ENCODE results near the gene PI4KB.

PI4KB gene

DNA sequence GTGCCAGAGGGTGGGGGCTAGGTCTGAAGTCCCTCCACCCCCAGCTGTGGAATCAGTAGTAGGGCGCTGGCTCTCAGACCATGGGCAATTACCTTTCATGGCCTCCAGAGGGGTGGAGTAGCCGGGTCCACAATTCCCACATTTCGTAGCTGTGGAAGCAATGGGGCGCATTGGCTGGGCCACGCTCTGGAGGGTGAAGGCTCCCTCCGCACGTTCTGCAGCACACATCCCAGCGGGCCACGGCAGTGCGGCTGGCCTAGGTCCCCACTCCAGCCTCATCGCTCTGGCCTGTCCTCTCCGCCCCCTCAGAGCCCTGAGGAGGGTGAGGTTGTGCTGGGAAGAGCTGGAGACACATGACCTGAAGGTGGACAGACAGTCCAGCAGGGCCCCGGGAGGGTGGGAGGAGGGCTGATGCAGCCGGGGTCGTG lies 42.4 kb upstream of the PI4KB start:
- TF ChIP-seq, protein P1, sequence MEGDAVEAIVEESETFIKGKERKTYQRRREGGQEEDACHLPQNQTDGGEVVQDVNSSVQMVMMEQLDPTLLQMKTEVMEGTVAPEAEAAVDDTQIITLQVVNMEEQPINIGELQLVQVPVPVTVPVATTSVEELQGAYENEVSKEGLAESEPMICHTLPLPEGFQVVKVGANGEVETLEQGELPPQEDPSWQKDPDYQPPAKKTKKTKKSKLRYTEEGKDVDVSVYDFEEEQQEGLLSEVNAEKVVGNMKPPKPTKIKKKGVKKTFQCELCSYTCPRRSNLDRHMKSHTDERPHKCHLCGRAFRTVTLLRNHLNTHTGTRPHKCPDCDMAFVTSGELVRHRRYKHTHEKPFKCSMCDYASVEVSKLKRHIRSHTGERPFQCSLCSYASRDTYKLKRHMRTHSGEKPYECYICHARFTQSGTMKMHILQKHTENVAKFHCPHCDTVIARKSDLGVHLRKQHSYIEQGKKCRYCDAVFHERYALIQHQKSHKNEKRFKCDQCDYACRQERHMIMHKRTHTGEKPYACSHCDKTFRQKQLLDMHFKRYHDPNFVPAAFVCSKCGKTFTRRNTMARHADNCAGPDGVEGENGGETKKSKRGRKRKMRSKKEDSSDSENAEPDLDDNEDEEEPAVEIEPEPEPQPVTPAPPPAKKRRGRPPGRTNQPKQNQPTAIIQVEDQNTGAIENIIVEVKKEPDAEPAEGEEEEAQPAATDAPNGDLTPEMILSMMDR (IDR thresholded peaks at IDR 0.05; ENCODE audit: low read depth, low read length, missing control alignments) = no peak
- no peak overlapping the region for H3K4me3 ChIP-seq (ENCODE audit: low read depth, low read length)
- no peak for DNase-seq (ENCODE audit: low read depth)
- in situ Hi-C loops (cut with HindIII; ENCODE audit: low sequenced_read_pairs) = no loop called here

- in situ Hi-C loops (cut with HindIII; ENCODE audit: low sequenced_read_pairs) = no loop called here
- no peak overlapping the region for H3K4me3 ChIP-seq (ENCODE audit: low read depth, low read length)
Observed at GRCh38 chr1:151369302-151369610, 42.0 kb upstream of the PI4KB start.

DNA sequence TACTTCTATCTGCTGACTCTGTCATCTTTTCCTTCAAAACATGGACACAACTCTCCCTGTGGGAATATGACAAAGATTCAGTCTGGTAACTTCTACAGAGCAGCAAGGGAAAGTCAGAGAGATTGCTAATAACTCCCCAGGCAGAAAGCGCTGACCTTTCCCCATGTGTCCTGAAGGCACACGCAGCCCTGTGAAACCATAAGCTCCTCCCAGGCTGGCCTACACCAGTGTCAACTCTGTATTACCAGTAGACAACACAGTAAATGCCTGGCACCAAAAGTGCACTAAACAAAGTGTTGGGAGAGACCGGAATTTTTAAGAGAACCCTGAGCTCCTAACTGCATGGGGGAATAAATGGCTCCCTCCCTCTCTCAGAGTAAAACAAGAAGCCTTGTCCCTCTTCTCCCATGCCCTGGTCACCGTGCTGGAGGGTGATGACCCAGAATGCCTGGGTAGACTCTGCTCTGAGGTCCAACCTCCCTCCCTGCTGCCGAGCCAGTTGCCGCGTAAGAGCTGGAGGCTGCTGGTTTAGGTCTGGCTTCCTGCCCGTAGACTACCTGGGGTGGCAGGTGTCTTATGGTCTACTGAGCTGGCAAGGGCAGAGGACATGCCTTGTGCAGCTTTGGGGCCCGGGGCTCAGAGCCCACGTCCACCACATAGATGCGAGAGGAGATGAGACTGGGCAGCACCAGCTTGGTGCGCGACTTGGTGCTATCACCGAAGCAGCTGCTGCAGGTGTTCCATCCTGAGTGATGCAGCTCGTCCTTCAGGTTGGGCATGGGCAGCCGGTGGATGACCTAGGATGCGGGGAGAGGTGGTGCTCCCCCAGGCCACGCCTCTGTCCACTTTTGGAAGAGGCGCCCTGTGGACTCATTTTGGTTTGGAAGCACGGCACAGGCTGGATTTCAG lies 41.4 kb upstream of the PI4KB start:
- no peak overlapping the region for H3K4me3 ChIP-seq (ENCODE audit: low read depth, low read length)
- in situ Hi-C loops (cut with HindIII; ENCODE audit: low sequenced_read_pairs) = no loop called here
- no peak for DNase-seq (ENCODE audit: low read depth)
- TF ChIP-seq, protein P1 (IDR thresholded peaks at IDR 0.05; ENCODE audit: low read depth, low read length, missing control alignments) = no peak

More at GRCh38 chr1:151369302-151369610, 42.0 kb upstream of the PI4KB start:
- TF ChIP-seq, protein P1 (IDR thresholded peaks at IDR 0.05; ENCODE audit: low read depth, low read length, missing control alignments) = no peak
- DNase-seq (ENCODE audit: low read depth) = no peak

- no peak for DNase-seq (ENCODE audit: low read depth)
- TF ChIP-seq, protein P1 (IDR thresholded peaks at IDR 0.05; ENCODE audit: low read depth, low read length, missing control alignments) = no peak
- no peak overlapping the region for H3K4me3 ChIP-seq (ENCODE audit: low read depth, low read length)
- in situ Hi-C loops (cut with HindIII; ENCODE audit: low sequenced_read_pairs) = no loop called here
Observed at GRCh38 chr1:151367658-151368392, 40.6 kb upstream of the PI4KB start.

GRCh38 chr1:151364996-151365395 lies 37.8 kb upstream of the PI4KB start:
- no peak overlapping the region for H3K4me3 ChIP-seq (ENCODE audit: low read depth, low read length)
- TF ChIP-seq, protein P1 (IDR thresholded peaks at IDR 0.05; ENCODE audit: low read depth, low read length, missing control alignments) = no peak
- no peak for DNase-seq (ENCODE audit: low read depth)
- in situ Hi-C loops (cut with HindIII; ENCODE audit: low sequenced_read_pairs) = no loop called here

DNA sequence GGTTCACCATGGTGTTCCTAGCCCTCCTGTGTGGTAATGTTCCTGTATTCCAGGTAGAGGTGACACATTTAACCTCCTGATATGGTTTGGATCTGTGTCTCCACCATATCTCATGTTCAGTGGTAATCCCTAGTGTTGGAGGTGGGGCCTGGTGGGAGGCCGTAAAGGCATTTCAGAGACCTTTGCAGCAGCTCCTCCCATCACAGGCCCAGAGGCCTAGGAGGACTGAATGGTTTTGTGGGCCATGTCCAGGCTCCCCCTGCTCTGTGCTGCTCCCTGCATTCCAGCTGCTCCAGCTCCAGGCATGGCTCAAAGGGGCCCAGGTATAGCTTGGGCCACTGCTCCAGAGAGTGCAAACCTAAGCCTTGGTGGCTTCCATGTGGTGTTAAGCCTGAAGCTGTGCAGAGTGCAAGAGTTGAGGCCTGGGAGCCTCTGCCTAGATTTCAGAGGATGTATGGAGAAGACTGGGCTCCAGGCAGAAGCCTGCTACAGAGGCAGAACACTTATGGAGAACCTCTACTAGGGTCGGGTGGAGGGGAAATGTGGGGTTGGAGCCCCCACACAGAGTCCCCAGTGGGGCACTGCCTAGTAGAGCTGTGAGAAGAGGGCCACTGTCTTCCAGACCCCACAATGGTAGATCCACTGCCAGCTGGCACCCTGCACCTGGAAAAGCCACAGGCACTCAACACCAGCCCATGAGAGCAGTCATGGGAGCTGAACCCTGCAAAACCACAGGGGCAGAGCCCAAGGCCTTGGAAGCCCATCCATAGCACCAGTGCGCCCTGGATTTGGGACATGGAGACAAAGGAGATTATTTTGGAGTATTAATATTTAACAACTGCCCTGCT lies 35.3 kb upstream of the PI4KB start:
- no peak for DNase-seq (ENCODE audit: low read depth)
- in situ Hi-C loops (cut with HindIII; ENCODE audit: low sequenced_read_pairs) = no loop called here
- no peak overlapping the region for H3K4me3 ChIP-seq (ENCODE audit: low read depth, low read length)
- TF ChIP-seq, protein P1 (IDR thresholded peaks at IDR 0.05; ENCODE audit: low read depth, low read length, missing control alignments) = no peak
